Measurements from ENCODE around the gene FASN.
"Not testable (repeated sequence)": the region's sequence is repeated elsewhere in the genome, so short reads cannot be mapped to it uniquely, and the experiment has no call there.

Gene FASN

GRCh38 chr17:82098169-82098938 lies at the start of gene FASN:
FASN (minus strand) TSS chr17:82098236; CDS start chr17:82096445, 1,791 bp downstream.
- peak; percentile 97 for DNase-seq (ENCODE audit: low read depth)

- DNase-seq (ENCODE audit: low read depth) = no peak
Measured at GRCh38 chr17:82146663-82147654, 48.9 kb upstream of the FASN start.

GRCh38 chr17:82145550-82146155 lies 47.6 kb upstream of the FASN start:
- DNase-seq (ENCODE audit: low read depth) = no peak

- no peak for DNase-seq (ENCODE audit: low read depth)
Measured at GRCh38 chr17:82143333-82143732, 45.3 kb upstream of the FASN start.

GRCh38 chr17:82139961-82140360 lies 41.9 kb upstream of the FASN start:
- not testable (repeated sequence) for DNase-seq (ENCODE audit: low read depth)

- no peak for DNase-seq (ENCODE audit: low read depth)
Measured at GRCh38 chr17:82138511-82138992, 40.5 kb upstream of the FASN start.

GRCh38 chr17:82134101-82134500 lies 36.1 kb upstream of the FASN start:
- DNase-seq (ENCODE audit: low read depth) = no peak

GRCh38 chr17:82133166-82133953 lies 35.3 kb upstream of the FASN start:
- not testable (repeated sequence) for DNase-seq (ENCODE audit: low read depth)

- DNase-seq (ENCODE audit: low read depth) = no peak
Measured at GRCh38 chr17:82129095-82129494, 31.1 kb upstream of the FASN start.

GRCh38 chr17:82128287-82128686 lies 30.3 kb upstream of the FASN start:
- no peak for DNase-seq (ENCODE audit: low read depth)

GRCh38 chr17:82127704-82128103 lies 29.7 kb upstream of the FASN start:
- DNase-seq (ENCODE audit: low read depth) = no peak

- no peak for DNase-seq (ENCODE audit: low read depth)
Measured at GRCh38 chr17:82127315-82127595, 29.2 kb upstream of the FASN start.

GRCh38 chr17:82126556-82127314 lies 28.7 kb upstream of the FASN start:
- peak; percentile 51 for DNase-seq (ENCODE audit: low read depth)

GRCh38 chr17:82124101-82124500 lies 26.1 kb upstream of the FASN start:
- DNase-seq (ENCODE audit: low read depth) = no peak

- DNase-seq (ENCODE audit: low read depth) = no peak
Measured at GRCh38 chr17:82121660-82122629, 23.9 kb upstream of the FASN start.

- no peak for DNase-seq (ENCODE audit: low read depth)
Measured at GRCh38 chr17:82121246-82121645, 23.2 kb upstream of the FASN start.

- DNase-seq (ENCODE audit: low read depth) = no peak
Measured at GRCh38 chr17:82120148-82120547, 22.1 kb upstream of the FASN start.

- DNase-seq (ENCODE audit: low read depth) = no peak
Measured at GRCh38 chr17:82118815-82119380, 20.9 kb upstream of the FASN start.

GRCh38 chr17:82118168-82118814 lies 20.3 kb upstream of the FASN start:
- no peak for DNase-seq (ENCODE audit: low read depth)
